ENCODE data around the gene HAGH.

HAGH gene

GRCh38 chr16:1830213-1830612, 3.6 kb upstream of the HAGH start:
- TF ChIP-seq CTCF (IDR thresholded peaks at IDR 0.05; ENCODE audit: low read depth, low read length) = no peak
- no peak for DNase-seq
- H3K9me3 ChIP-seq (ENCODE audit: severe bottlenecking) = no peaks in the 10 kb centered on the region
- H3K36me3 ChIP-seq = peaks cover 20% of the 10 kb centered on the region
- H3K27ac ChIP-seq = no peak overlapping the region
- H3K27me3 ChIP-seq (ENCODE audit: insufficient read depth, low read depth, severe bottlenecking) = no peaks in the 10 kb centered on the region
- no peak overlapping the region for H3K4me3 ChIP-seq (ENCODE audit: low read depth, low read length)

GRCh38 chr16:1828645-1829410, 2.2 kb upstream of the HAGH start:
- H3K27me3 ChIP-seq (ENCODE audit: insufficient read depth, low read depth, severe bottlenecking) = no peaks in the 10 kb centered on the region
- H3K9me3 ChIP-seq (ENCODE audit: severe bottlenecking) = no peaks in the 10 kb centered on the region
- TF ChIP-seq CTCF (IDR thresholded peaks at IDR 0.05; ENCODE audit: low read depth, low read length) = no peak
- no peak for DNase-seq
- no peak overlapping the region for H3K27ac ChIP-seq
- H3K4me3 ChIP-seq (ENCODE audit: low read depth, low read length) = no peak overlapping the region
- H3K36me3 ChIP-seq = peaks cover 20% of the 10 kb centered on the region

- Histone ChIP-seq H3K4me3 (ENCODE audit: low read depth, low read length) (peak overlapping the region; percentile 92), H3K27ac (peak overlapping the region; percentile 31; the same call in 1 of the 2 replicates), H3K27me3 (ENCODE audit: insufficient read depth, low read depth, severe bottlenecking) (no peaks in the 10 kb centered on the region), H3K36me3 (peaks cover 33% of the 10 kb centered on the region), H3K9me3 (ENCODE audit: severe bottlenecking) (no peaks in the 10 kb centered on the region)
- peak; percentile 18 for DNase-seq
- TF ChIP-seq CTCF (IDR thresholded peaks at IDR 0.05; ENCODE audit: low read depth, low read length) = no peak
Measured at GRCh38 chr16:1825864-1826690, 548 bp downstream of the HAGH start.

- H3K4me3 ChIP-seq (ENCODE audit: low read depth, low read length) = peak overlapping the region; percentile 47; the same call in 1 of the 2 replicates
- DNase-seq = no peak
- no peaks in the 10 kb centered on the region for H3K9me3 ChIP-seq (ENCODE audit: severe bottlenecking)
- H3K27me3 ChIP-seq (ENCODE audit: insufficient read depth, low read depth, severe bottlenecking) = no peaks in the 10 kb centered on the region
- H3K27ac ChIP-seq = no peak overlapping the region
- peaks cover 36% of the 10 kb centered on the region for H3K36me3 ChIP-seq
- TF ChIP-seq CTCF (IDR thresholded peaks at IDR 0.05; ENCODE audit: low read depth, low read length) = no peak
Measured at GRCh38 chr16:1825381-1825863, 1.2 kb downstream of the HAGH start.

GRCh38 chr16:1823821-1824220, 2.8 kb downstream of the HAGH start:
- Histone ChIP-seq H3K9me3 (ENCODE audit: severe bottlenecking) (no peaks in the 10 kb centered on the region), H3K27me3 (ENCODE audit: insufficient read depth, low read depth, severe bottlenecking) (no peaks in the 10 kb centered on the region), H3K4me3 (ENCODE audit: low read depth, low read length) (no peak overlapping the region), H3K27ac (no peak overlapping the region), H3K36me3 (peaks cover 29% of the 10 kb centered on the region)
- DNase-seq = peak; percentile 72
- TF ChIP-seq CTCF (IDR thresholded peaks at IDR 0.05; ENCODE audit: low read depth, low read length) = peak; percentile 59; the same call in 1 of the 2 replicates
